HG02852 (cell line): ENCODE measurements around the gene TSC1.

Experiments
- ATAC-seq: cut with Tn5 transposase; IDR thresholded peaks from one replicate; pipeline ENCODE4 v1.9.1; 2021; ENCODE audit warnings: mild to moderate bottlenecking, moderate library complexity; ENCODE audit not compliant: unreplicated experiment

The TSC1 gene

GRCh38 chr9:132942541-132943182 is 1.8 kb downstream of the TSC1 start:
- ATAC-seq: no peak

- no peak for ATAC-seq
Observed at GRCh38 chr9:132939169-132939568, 5.2 kb downstream of the TSC1 start.

- ATAC-seq: no peak
Observed at GRCh38 chr9:132937463-132937901, 6.9 kb downstream of the TSC1 start.

GRCh38 chr9:132935026-132935425 is 9.4 kb downstream of the TSC1 start:
- ATAC-seq: no peak

- no peak for ATAC-seq
Observed at GRCh38 chr9:132931178-132931735, 13.2 kb downstream of the TSC1 start.

- ATAC-seq: no peak
Observed at GRCh38 chr9:132927704-132928103, 16.7 kb downstream of the TSC1 start.

- no peak for ATAC-seq
Observed at GRCh38 chr9:132923346-132923902, 21.0 kb downstream of the TSC1 start.

GRCh38 chr9:132919614-132920268 is 24.7 kb downstream of the TSC1 start:
- ATAC-seq: no peak

- ATAC-seq: no peak
Observed at GRCh38 chr9:132914924-132915323, 29.5 kb downstream of the TSC1 start.

GRCh38 chr9:132912131-132912530 is 32.3 kb downstream of the TSC1 start:
- ATAC-seq: no peak

GRCh38 chr9:132910376-132910775 is 34.0 kb downstream of the TSC1 start:
- ATAC-seq: no peak

GRCh38 chr9:132909311-132909710 is 35.1 kb downstream of the TSC1 start:
- ATAC-seq: no peak

GRCh38 chr9:132908635-132909034 is 35.8 kb downstream of the TSC1 start:
- no peak for ATAC-seq

- ATAC-seq: no peak
Observed at GRCh38 chr9:132905726-132906125, 38.7 kb downstream of the TSC1 start.

GRCh38 chr9:132903574-132904492 is 40.6 kb downstream of the TSC1 start:
- ATAC-seq: no peak

GRCh38 chr9:132901858-132902831 is 42.3 kb downstream of the TSC1 start:
- no peak for ATAC-seq

- no peak for ATAC-seq
Observed at GRCh38 chr9:132898051-132898450, 46.4 kb downstream of the TSC1 start.

- no peak for ATAC-seq
Observed at GRCh38 chr9:132896906-132897305, 47.5 kb downstream of the TSC1 start.

- ATAC-seq: no peak
Observed at GRCh38 chr9:132896264-132896663, 48.2 kb downstream of the TSC1 start.
